Adrenal gland (tissue), 5 donors: Measurements from ENCODE around the gene CEP250.

Experiments
- POLR2A ChIP-seq, 2 donors: fragments of 450-650 bp; IDR thresholded peaks; one replicate each; pipeline ENCODE4 v1.6.1; 2017; ENCODE audit warnings: antibody characterized with exemption in 2 of 2, mild to moderate bottlenecking in 2 of 2, moderate library complexity in 1 of 2
- TF ChIP-seq, protein P1 (sequence below), 6 experiments: fragments of 450-650 bp in 4 of 6; fragments of 200-600 bp in 2 of 6; sonication (generic) in 1 of 6; IDR thresholded peaks; 1 replicate in 5 of 6; 2 replicates in 1 of 6; pipeline versions ENCODE4 v1.5.1 to v1.8.0; 2016 to 2021; ENCODE audit warnings: antibody characterized with exemption in 6 of 6, mild to moderate bottlenecking in 2 of 6, moderate library complexity in 1 of 6
- donor health status: DM: no; HTN: no; CAD: no.

DNA sequence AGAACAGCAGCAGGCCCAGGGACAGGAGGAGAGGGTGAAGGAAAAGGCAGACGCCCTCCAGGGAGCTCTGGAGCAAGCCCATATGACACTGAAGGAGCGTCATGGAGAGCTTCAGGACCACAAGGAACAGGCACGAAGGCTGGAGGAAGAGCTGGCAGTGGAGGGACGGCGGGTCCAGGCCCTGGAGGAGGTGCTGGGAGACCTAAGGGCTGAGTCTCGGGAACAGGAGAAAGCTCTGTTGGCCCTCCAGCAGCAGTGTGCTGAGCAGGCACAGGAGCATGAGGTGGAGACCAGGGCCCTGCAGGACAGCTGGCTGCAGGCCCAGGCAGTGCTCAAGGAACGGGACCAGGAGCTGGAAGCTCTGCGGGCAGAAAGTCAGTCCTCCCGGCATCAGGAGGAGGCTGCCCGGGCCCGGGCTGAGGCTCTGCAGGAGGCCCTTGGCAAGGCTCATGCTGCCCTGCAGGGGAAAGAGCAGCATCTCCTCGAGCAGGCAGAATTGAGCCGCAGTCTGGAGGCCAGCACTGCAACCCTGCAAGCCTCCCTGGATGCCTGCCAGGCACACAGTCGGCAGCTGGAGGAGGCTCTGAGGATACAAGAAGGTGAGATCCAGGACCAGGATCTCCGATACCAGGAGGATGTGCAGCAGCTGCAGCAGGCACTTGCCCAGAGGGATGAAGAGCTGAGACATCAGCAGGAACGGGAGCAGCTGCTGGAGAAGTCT is 48.6 kb downstream of the CEP250 start:
- TF ChIP-seq, protein P1, sequence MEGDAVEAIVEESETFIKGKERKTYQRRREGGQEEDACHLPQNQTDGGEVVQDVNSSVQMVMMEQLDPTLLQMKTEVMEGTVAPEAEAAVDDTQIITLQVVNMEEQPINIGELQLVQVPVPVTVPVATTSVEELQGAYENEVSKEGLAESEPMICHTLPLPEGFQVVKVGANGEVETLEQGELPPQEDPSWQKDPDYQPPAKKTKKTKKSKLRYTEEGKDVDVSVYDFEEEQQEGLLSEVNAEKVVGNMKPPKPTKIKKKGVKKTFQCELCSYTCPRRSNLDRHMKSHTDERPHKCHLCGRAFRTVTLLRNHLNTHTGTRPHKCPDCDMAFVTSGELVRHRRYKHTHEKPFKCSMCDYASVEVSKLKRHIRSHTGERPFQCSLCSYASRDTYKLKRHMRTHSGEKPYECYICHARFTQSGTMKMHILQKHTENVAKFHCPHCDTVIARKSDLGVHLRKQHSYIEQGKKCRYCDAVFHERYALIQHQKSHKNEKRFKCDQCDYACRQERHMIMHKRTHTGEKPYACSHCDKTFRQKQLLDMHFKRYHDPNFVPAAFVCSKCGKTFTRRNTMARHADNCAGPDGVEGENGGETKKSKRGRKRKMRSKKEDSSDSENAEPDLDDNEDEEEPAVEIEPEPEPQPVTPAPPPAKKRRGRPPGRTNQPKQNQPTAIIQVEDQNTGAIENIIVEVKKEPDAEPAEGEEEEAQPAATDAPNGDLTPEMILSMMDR (IDR thresholded peaks at IDR 0.05) = no peak
- TF ChIP-seq POLR2A (IDR thresholded peaks at IDR 0.05) = no peak
